Stimulated activated CD8-positive, alpha-beta memory T cell treated with anti-CD3 and anti-CD28 coated beads, Interleukin-2, amount 100 ng/mL, for 48 hours (primary cell): ENCODE data around the gene C5orf58.

ENCODE experiments used
- DNase-seq, 2 donors: peaks; one replicate each; pipeline ENCODE4 v3.0.0-alpha.2; 2020; ENCODE audit warnings: low read depth in 2 of 2

C5orf58 gene

GRCh38 chr5:170232786-170233185, at the start of gene C5orf58:
C5orf58 (plus strand) TSS chr5:170232985; CDS start chr5:170234977, 1,992 bp downstream.
- DNase-seq = no peak

GRCh38 chr5:170183816-170184687, 48.7 kb upstream of the C5orf58 start:
- peak; percentile 33 to 37 for DNase-seq

GRCh38 chr5:170184737-170185136, 48.0 kb upstream of the C5orf58 start:
- no peak for DNase-seq

GRCh38 chr5:170186156-170186555, 46.6 kb upstream of the C5orf58 start:
- DNase-seq = no peak

GRCh38 chr5:170186856-170187255, 45.9 kb upstream of the C5orf58 start:
- DNase-seq = no peak

- DNase-seq = no peak
Observed at GRCh38 chr5:170190436-170191134, 42.2 kb upstream of the C5orf58 start.

- DNase-seq = no peak
Observed at GRCh38 chr5:170192829-170193228, 40.0 kb upstream of the C5orf58 start.

- DNase-seq = no peak
Observed at GRCh38 chr5:170195961-170196360, 36.8 kb upstream of the C5orf58 start.

GRCh38 chr5:170200876-170201275, 31.9 kb upstream of the C5orf58 start:
- DNase-seq = no peak

GRCh38 chr5:170201311-170201710, 31.5 kb upstream of the C5orf58 start:
- DNase-seq = no peak

- no peak for DNase-seq
Observed at GRCh38 chr5:170202117-170202516, 30.7 kb upstream of the C5orf58 start.

GRCh38 chr5:170204202-170204601, 28.6 kb upstream of the C5orf58 start:
- DNase-seq = no peak

GRCh38 chr5:170206216-170206615, 26.6 kb upstream of the C5orf58 start:
- DNase-seq = no peak

- DNase-seq = no peak
Observed at GRCh38 chr5:170206958-170207357, 25.8 kb upstream of the C5orf58 start.

- DNase-seq = no peak
Observed at GRCh38 chr5:170211575-170212334, 21.0 kb upstream of the C5orf58 start.

- no peak for DNase-seq
Observed at GRCh38 chr5:170216257-170216864, 16.4 kb upstream of the C5orf58 start.

GRCh38 chr5:170217831-170218230, 15.0 kb upstream of the C5orf58 start:
- DNase-seq = no peak

GRCh38 chr5:170218726-170219125, 14.1 kb upstream of the C5orf58 start:
- DNase-seq = no peak

- no peak for DNase-seq
Observed at GRCh38 chr5:170219615-170220014, 13.2 kb upstream of the C5orf58 start.

- no peak for DNase-seq
Observed at GRCh38 chr5:170220191-170220590, 12.6 kb upstream of the C5orf58 start.

- no peak for DNase-seq
Observed at GRCh38 chr5:170221327-170221741, 11.5 kb upstream of the C5orf58 start.

GRCh38 chr5:170223360-170223759, 9.4 kb upstream of the C5orf58 start:
- no peak for DNase-seq
